GM23248 (cell line): ENCODE data around the gene HMGB1. TPM values are rescaled to one million over a fixed set of nuclear protein-coding genes. Genes with fewer than 3 reads are reported as not detected.

Experiments
- DNase-seq: peaks from one replicate; pipeline ENCODE4 v3.0.0-alpha.2; 2015
- H2AFZ ChIP-seq: fragments of 200-600 bp; sonication (generic); 2 replicates; pipeline ENCODE4 v1.6.1; 2016; ENCODE audit warnings: antibody characterized with exemption
- H3F3A ChIP-seq: fragments of 200-600 bp; sonication (generic); 2 replicates; pipeline ENCODE4 v1.6.1; 2016; ENCODE audit warnings: mild to moderate bottlenecking, antibody characterized with exemption, mixed run types; ENCODE audit not compliant: insufficient read depth
- H3K27ac ChIP-seq: fragments of 200-600 bp; sonication (generic); 2 replicates; pipeline ENCODE4 v1.5.1; 2016; ENCODE audit warnings: mild to moderate bottlenecking
- H3K27me3 ChIP-seq: fragments of 200-600 bp; sonication (generic); replicated peaks from 2 replicates; pipeline ENCODE4 v1.6.1; 2016; ENCODE audit warnings: mild to moderate bottlenecking; ENCODE audit not compliant: insufficient read depth
- H3K36me3 ChIP-seq: fragments of 200-600 bp; sonication (generic); 2 replicates; pipeline ENCODE4 v1.6.1; 2016; ENCODE audit warnings: low read depth, mild to moderate bottlenecking
- H3K4me1 ChIP-seq: fragments of 200-600 bp; sonication (generic); 2 replicates; pipeline ENCODE4 v1.6.1; 2016; ENCODE audit warnings: mild to moderate bottlenecking; ENCODE audit not compliant: insufficient read depth
- H3K4me2 ChIP-seq: fragments of 200-600 bp; sonication (generic); one replicate; pipeline ENCODE4 v1.6.1; 2016; ENCODE audit warnings: mild to moderate bottlenecking; ENCODE audit not compliant: unreplicated experiment
- H3K4me3 ChIP-seq: fragments of 200-600 bp; sonication (generic); 2 replicates; pipeline ENCODE4 v1.5.1; 2016; ENCODE audit warnings: mild to moderate bottlenecking
- H3K79me2 ChIP-seq: fragments of 200-600 bp; sonication (generic); 2 replicates; pipeline ENCODE4 v1.6.1; 2016; ENCODE audit warnings: mild to moderate bottlenecking; ENCODE audit not compliant: insufficient read depth
- H3K9ac ChIP-seq: fragments of 200-600 bp; sonication (generic); 2 replicates; pipeline ENCODE4 v1.6.1; 2016; ENCODE audit warnings: mild to moderate bottlenecking
- H3K9me2 ChIP-seq: fragments of 200-600 bp; sonication (generic); 2 replicates; pipeline ENCODE4 v1.6.1; 2016; ENCODE audit warnings: mixed run types, mild to moderate bottlenecking, moderate library complexity; ENCODE audit not compliant: insufficient read depth
- H3K9me3 ChIP-seq: fragments of 200-600 bp; sonication (generic); one replicate; pipeline ENCODE4 v1.6.1; 2017; ENCODE audit warnings: low read depth
- H4K20me1 ChIP-seq: fragments of 200-600 bp; sonication (generic); 2 replicates; pipeline ENCODE4 v1.6.0; 2016; ENCODE audit not compliant: insufficient read depth
- EZH2 ChIP-seq: fragments of 200-600 bp; sonication (generic); IDR thresholded peaks from 2 replicates; pipeline ENCODE4 v1.6.1; 2018; ENCODE audit warnings: antibody characterized with exemption, mild to moderate bottlenecking; ENCODE audit not compliant: insufficient read depth, poor library complexity, severe bottlenecking
- EZH2phosphoT487 ChIP-seq: fragments of 200-600 bp; sonication (generic); IDR thresholded peaks from 2 replicates; pipeline ENCODE4 v1.6.1; 2018; ENCODE audit warnings: antibody characterized with exemption, moderate library complexity, mild to moderate bottlenecking, low read depth; ENCODE audit not compliant: insufficient read depth
- WGBS, 2 experiments: methylation state at CpG; one replicate each; pipeline ENCODE4 v1.1.6; 2015 to 2017; ENCODE audit warnings: low lambda C conversion rate in 2 of 2, low coverage in 1 of 2; ENCODE audit errors: missing lambda C conversion rate in 2 of 2; 5-methylcytosine and 5-hydroxymethylcytosine counted together
- in situ Hi-C: fragments of 300-500 bp; cut with MboI; formaldehyde crosslinking; loops from 2 replicates; pipeline ENCODE4 v1.15.0; 2020
- polyA plus RNA-seq: library from polyadenylated mRNA; unstranded; fragments of >200 nt; fragmentation: Nextera tagmentation; extraction: Ambion mirVana; gene quantifications from 2 replicates; pipeline ENCODE4 v1.2.1, GENCODE V29; 2016
- total RNA-seq: library from RNA; depleted of rRNA; stranded (reverse); fragments of >200 nt; shearing (Covaris generic); gene quantifications from 2 replicates; pipeline ENCODE4 v1.2.3, GENCODE V29; 2014

HMGB1 gene
- total and polyA plus RNA-seq, 2 experiments from 2014 or later, result 233 to 430 TPM

- Histone ChIP-seq H3K36me3 (no peaks in the 10 kb centered on the region), H3K4me3 (no peak overlapping the region), H3F3A (no peaks in the 10 kb centered on the region), H3K27ac (no peak overlapping the region), H3K4me1 (no peaks in the 10 kb centered on the region), H3K79me2 (no peaks in the 10 kb centered on the region), H3K9me3 (no peaks in the 10 kb centered on the region), H4K20me1 (no peaks in the 10 kb centered on the region), H3K9me2 (no peaks in the 10 kb centered on the region), H2AFZ (no peak overlapping the region), H3K9ac (no peak overlapping the region), H3K27me3 (no peaks in the 10 kb centered on the region), H3K4me2 (no peak overlapping the region)
- DNase-seq, result no peak
- 90 to 96% methylated on average over 6 of the region's 6 CpGs for WGBS, 2 experiments
- TF ChIP-seq EZH2 (no peak), EZH2phosphoT487 (no peak)
- in situ Hi-C loops, result no loop called here
Measured at GRCh38 chr13:30480292-30480950, 14.7 kb upstream of the HMGB1 start.

DNA sequence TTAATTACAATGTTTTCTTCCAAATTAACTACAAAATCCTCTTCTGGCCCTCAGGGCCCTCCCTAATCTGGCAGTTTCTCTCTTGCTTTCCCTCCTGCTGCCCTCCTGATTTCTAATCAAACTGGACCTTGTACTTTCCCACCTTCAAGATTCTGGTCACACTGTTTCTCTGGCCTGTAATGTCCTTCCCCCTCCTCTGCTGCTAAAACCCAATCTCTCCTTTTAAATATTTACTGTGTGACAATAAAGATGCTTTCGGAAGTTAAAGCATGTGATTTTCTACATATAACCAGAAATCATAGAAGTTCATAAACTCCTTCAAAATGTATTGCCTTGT, 14.1 kb upstream of the HMGB1 start:
- Histone ChIP-seq H3K27ac (no peak overlapping the region), H3K9me3 (no peaks in the 10 kb centered on the region), H3K9ac (no peak overlapping the region), H3K9me2 (no peaks in the 10 kb centered on the region), H3K79me2 (no peaks in the 10 kb centered on the region), H3K36me3 (no peaks in the 10 kb centered on the region), H4K20me1 (no peaks in the 10 kb centered on the region), H2AFZ (no peak overlapping the region), H3K4me2 (no peak overlapping the region), H3K27me3 (no peaks in the 10 kb centered on the region), H3K4me3 (no peak overlapping the region), H3K4me1 (no peaks in the 10 kb centered on the region), H3F3A (no peaks in the 10 kb centered on the region)
- TF ChIP-seq EZH2, result no peak
- no peak for DNase-seq
- 93 to 97% methylated on average over 1 of the region's 1 CpG for WGBS, 2 experiments
- in situ Hi-C loops, result no loop called here

GRCh38 chr13:30479154-30479882, 13.6 kb upstream of the HMGB1 start:
- no peak overlapping the region for H3K9ac ChIP-seq

GRCh38 chr13:30477346-30478195, 11.8 kb upstream of the HMGB1 start:
- Histone ChIP-seq H3K9me2 (no peaks in the 10 kb centered on the region), H3K9me3 (no peaks in the 10 kb centered on the region)

More at GRCh38 chr13:30479154-30479882, 13.6 kb upstream of the HMGB1 start:
- Histone ChIP-seq H3K4me2 (no peak overlapping the region), H3F3A (no peaks in the 10 kb centered on the region), H3K9me2 (no peaks in the 10 kb centered on the region), H4K20me1 (no peaks in the 10 kb centered on the region), H3K4me3 (no peak overlapping the region), H3K27ac (no peak overlapping the region), H3K36me3 (no peaks in the 10 kb centered on the region), H3K9me3 (no peaks in the 10 kb centered on the region), H3K4me1 (no peaks in the 10 kb centered on the region), H3K79me2 (no peaks in the 10 kb centered on the region), H2AFZ (no peak overlapping the region), H3K27me3 (no peaks in the 10 kb centered on the region)
- DNase-seq, result no peak
- in situ Hi-C loops, result no loop called here
- WGBS, 2 experiments, result 71 to 72% methylated on average over 5 of the region's 5 CpGs
- TF ChIP-seq EZH2phosphoT487, result no peak
- no peak for TF ChIP-seq EZH2

More at GRCh38 chr13:30477346-30478195, 11.8 kb upstream of the HMGB1 start:
- no peaks in the 10 kb centered on the region for H3K4me1 ChIP-seq
- H3K4me2 ChIP-seq, result no peak overlapping the region
- no peak overlapping the region for H3K9ac ChIP-seq
- WGBS, 2 experiments, result 73 to 76% methylated on average over 4 of the region's 4 CpGs
- H3K27me3 ChIP-seq, result no peaks in the 10 kb centered on the region
- H2AFZ ChIP-seq, result no peak overlapping the region
- no peaks in the 10 kb centered on the region for H3K36me3 ChIP-seq
- no peaks in the 10 kb centered on the region for H3F3A ChIP-seq
- no peaks in the 10 kb centered on the region for H4K20me1 ChIP-seq
- in situ Hi-C loops, result no loop called here
- TF ChIP-seq EZH2phosphoT487 (no peak), EZH2 (no peak)
- no peak overlapping the region for H3K27ac ChIP-seq
- no peaks in the 10 kb centered on the region for H3K79me2 ChIP-seq
- DNase-seq, result no peak
- H3K4me3 ChIP-seq, result no peak overlapping the region
